C4-2B (cell line): ENCODE data around the gene PACRG.

ENCODE experiments used
- CTCF ChIP-seq: fragments of 450-650 bp; conservative IDR thresholded peaks from 2 replicates; pipeline ENCODE4 v1.5.1; 2017; ENCODE audit warnings: mild to moderate bottlenecking
- ZFX ChIP-seq: fragments of 450-650 bp; IDR thresholded peaks from 2 replicates; pipeline ENCODE4 v1.6.1; 2017

- no peak for TF ChIP-seq CTCF
- TF ChIP-seq ZFX: no peak
These were observed at the start of gene PACRG, which contains the start of gene PRKN for GRCh38 chr6:162727322-162728182.
